GM12878 (cell line): ENCODE results near the gene PRKCD. TPM values are rescaled to one million over a fixed set of nuclear protein-coding genes. Genes with fewer than 3 reads are reported as not detected.

ENCODE experiments used
- ATAC-seq: fragments of 200-7000 bp; cut with Tn5 transposase; 3 replicates; pipeline ENCODE4 v1.9.1; 2020; ENCODE audit warnings: mild to moderate bottlenecking, moderate library complexity
- BruUV-seq: library from RNA; stranded (reverse); fragments of 400-500 nt; replicated peaks from 2 replicates; lab custom pipeline; 2021; lab: Mats Ljungman, UMichigan
- CTCF ChIA-PET: fragments of 300-600 bp; sonication (Branson Sonifier 250); formaldehyde crosslinking; extraction: SDS; loops from one replicate; lab custom pipeline; 2021; ENCODE audit warnings: inconsistent platforms; lab: Yijun Ruan, JAX
- POLR2A ChIA-PET: fragments of 350-600 bp; formaldehyde crosslinking; extraction: SDS; loops from one replicate; lab custom pipeline; 2021; ENCODE audit warnings: inconsistent platforms; lab: Charles Lee
- RAD21 ChIA-PET: fragments of 300-600 bp; sonication (Branson Sonifier 250); formaldehyde crosslinking; loops from one replicate; lab custom pipeline; 2023; ENCODE audit warnings: antibody characterized with exemption; ENCODE audit not compliant: unreplicated experiment; lab: Charles Lee
- SMC1A ChIA-PET: fragments of 300-600 bp; sonication (Branson Sonifier 250); formaldehyde crosslinking; loops from one replicate; lab custom pipeline; 2023; ENCODE audit not compliant: unreplicated experiment, uncharacterized antibody; lab: Charles Lee
- DNase-seq: peaks from one replicate; pipeline ENCODE4 v3.0.0-alpha.2; 2011; ENCODE audit warnings: low read depth, low spot score
- FAIRE-seq: peaks from 3 replicates; lab custom pipeline; 2011; peaks lifted over from hg19 to GRCh38; lab: Jason Lieb, UNC
- H2AFZ ChIP-seq: 2 replicates; pipeline ENCODE4 v1.6.0; 2011; ENCODE audit warnings: low read depth, low read length, control low read depth; ENCODE audit not compliant: control insufficient read depth
- H3K27ac ChIP-seq: 2 replicates; pipeline ENCODE4 v1.5.1; 2011; ENCODE audit warnings: control low read depth; ENCODE audit not compliant: control insufficient read depth, insufficient read depth
- H3K27me3 ChIP-seq, 2 experiments: replicated peaks in 1 of 2; 2 replicates each; pipeline versions ENCODE4 v1.6.0 to v1.6.1; 2011; ENCODE audit warnings: low read length in 1 of 2; ENCODE audit not compliant: control insufficient read depth in 2 of 2, insufficient read depth in 2 of 2
- H3K36me3 ChIP-seq, 2 experiments: 2 replicates each; pipeline ENCODE4 v1.5.1; 2011; ENCODE audit warnings: low read length in 1 of 2; ENCODE audit not compliant: control insufficient read depth in 2 of 2, insufficient read depth in 2 of 2
- H3K4me1 ChIP-seq: 2 replicates; pipeline ENCODE4 v1.6.1; 2011; ENCODE audit warnings: mild to moderate bottlenecking, low read length, moderate library complexity, mixed read lengths; ENCODE audit not compliant: control insufficient read depth, insufficient read depth
- H3K4me2 ChIP-seq: 2 replicates; pipeline ENCODE4 v1.6.0; 2011; ENCODE audit warnings: control low read depth; ENCODE audit not compliant: control insufficient read depth, insufficient read depth
- H3K4me3 ChIP-seq: fragments of 200-600 bp; sonication (generic); 2 replicates; pipeline ENCODE4 v1.5.1; 2016
- H3K79me2 ChIP-seq: 2 replicates; pipeline ENCODE4 v1.6.0; 2011; ENCODE audit warnings: low read length; ENCODE audit not compliant: control insufficient read depth, insufficient read depth
- H3K9ac ChIP-seq: 2 replicates; pipeline ENCODE4 v1.8.0; 2011; ENCODE audit warnings: low read length, control low read depth, mixed read lengths; ENCODE audit not compliant: control insufficient read depth, insufficient read depth
- H3K9me3 ChIP-seq: replicated peaks from 3 replicates; pipeline ENCODE4 v1.5.1; 2011; ENCODE audit warnings: mild to moderate bottlenecking, low read length; ENCODE audit not compliant: control insufficient read depth, insufficient read depth
- H4K20me1 ChIP-seq: 2 replicates; pipeline ENCODE4 v1.6.0; 2011; ENCODE audit not compliant: control insufficient read depth, insufficient read depth
- BHLHE40 ChIP-seq, 2 experiments: fragments of 450-650 bp in 1 of 2; IDR thresholded peaks; 2 replicates each; pipeline ENCODE4 v1.6.1; 2011 to 2017; ENCODE audit warnings: low read depth in 2 of 2, borderline replicate concordance in 1 of 2, improper control_type of control experiment in 1 of 2, low read length in 1 of 2, mild to moderate bottlenecking in 1 of 2
- CBX5 ChIP-seq: sonication (generic); IDR thresholded peaks from 2 replicates; pipeline ENCODE4 v1.6.1; 2016; ENCODE audit warnings: low read depth, moderate library complexity, mild to moderate bottlenecking, inconsistent platforms
- CREB1 ChIP-seq: IDR thresholded peaks from 2 replicates; pipeline ENCODE4 v1.6.1; 2012; ENCODE audit warnings: low read depth, mild to moderate bottlenecking, inconsistent platforms
- KLF5 ChIP-seq: fragments of 450-650 bp; IDR thresholded peaks from 2 replicates; pipeline ENCODE4 v1.6.1; 2014; ENCODE audit warnings: mild to moderate bottlenecking; ENCODE audit not compliant: partially characterized antibody
- MXI1 ChIP-seq: fragments of 150-350 bp; IDR thresholded peaks from 2 replicates; pipeline ENCODE4 v1.6.1; 2011; ENCODE audit warnings: low read depth, mild to moderate bottlenecking, inconsistent platforms, low read length, improper control_type of control experiment
- NFIC ChIP-seq: IDR thresholded peaks from 2 replicates; pipeline ENCODE4 v1.6.1; 2012; ENCODE audit warnings: low read depth, mild to moderate bottlenecking, inconsistent platforms, low read length, moderate library complexity
- NFYB ChIP-seq: IDR thresholded peaks from 2 replicates; pipeline ENCODE4 v1.6.1; 2011; ENCODE audit warnings: low read depth, mild to moderate bottlenecking, low read length, improper control_type of control experiment, moderate library complexity; ENCODE audit not compliant: insufficient read depth
- NR2C2 ChIP-seq: IDR thresholded peaks from 2 replicates; pipeline ENCODE4 v1.6.1; 2011; ENCODE audit warnings: borderline replicate concordance, low read depth; ENCODE audit not compliant: control insufficient read depth, insufficient read length
- POLR2AphosphoS2 ChIP-seq: IDR thresholded peaks from 2 replicates; pipeline ENCODE4 v1.6.1; 2011; ENCODE audit warnings: low read depth, mild to moderate bottlenecking, low read length, improper control_type of control experiment, moderate library complexity
- SUZ12 ChIP-seq: fragments of 200-600 bp; sonication (generic); IDR thresholded peaks from one replicate; pipeline ENCODE4 v1.6.1; 2018; ENCODE audit warnings: antibody characterized with exemption, mild to moderate bottlenecking; ENCODE audit not compliant: unreplicated experiment
- TARDBP ChIP-seq: IDR thresholded peaks from 2 replicates; pipeline ENCODE4 v1.6.1; 2016; ENCODE audit warnings: borderline replicate concordance
- USF1 ChIP-seq: IDR thresholded peaks from 2 replicates; pipeline ENCODE4 v1.6.1; 2011; ENCODE audit warnings: borderline replicate concordance, low read depth, mild to moderate bottlenecking, moderate library complexity, mixed read lengths, low read length; ENCODE audit not compliant: insufficient read depth; ENCODE audit errors: extremely low read length
- ZBTB33 ChIP-seq: fragments of 450-650 bp; IDR thresholded peaks from 2 replicates; pipeline ENCODE4 v1.6.1; 2017; ENCODE audit warnings: mild to moderate bottlenecking
- WGBS: methylation state at CpG from one replicate; pipeline ENCODE4 v1.1.6; 2016; ENCODE audit warnings: low lambda C conversion rate; ENCODE audit not compliant: insufficient replicate concordance, insufficient coverage; ENCODE audit errors: missing lambda C conversion rate; 5-methylcytosine and 5-hydroxymethylcytosine counted together
- in situ Hi-C: fragments of 300-500 bp; cut with MboI; formaldehyde crosslinking; loops from 9 replicates; pipeline ENCODE4 v1.14.3; 2018; ENCODE audit warnings: mixed read lengths
- intact Hi-C: fragments of 100-400 bp; cut with micrococcal nuclease; formaldehyde crosslinking; loops from one replicate; pipeline ENCODE4 v1.14.2; 2022; ENCODE audit not compliant: unreplicated experiment
- polyA plus RNA-seq, 11 experiments: library from polyadenylated mRNA; depleted of rRNA in 4 of 11; unstranded in 6 of 11; stranded (reverse) in 5 of 11; fragments of >200 nt; fragmentation: Nextera tagmentation in 4 of 11; fragmentation: Illumina TruSeq in 1 of 11; extraction: Ambion mirVana in 4 of 11; extraction: Trizol in 1 of 11; gene quantifications; 1 replicate in 1 of 11; 2 replicates in 10 of 11; pipeline versions ENCODE4 v1.2.1 to v1.2.3, GENCODE V29; 2011 to 2016; ENCODE audit warnings: inconsistent platforms in 2 of 11, missing spikeins in 2 of 11, low read depth in 1 of 11
- total RNA-seq, 4 experiments: library from RNA; depleted of rRNA in 3 of 4; stranded (reverse); fragments of >200 nt in 3 of 4; fragmentation: Illumina TruSeq in 1 of 4; extraction: Trizol in 1 of 4; gene quantifications; 2 replicates each; pipeline versions ENCODE4 v1.2.1 to v1.2.3, GENCODE V29; 2013 to 2021

PRKCD gene
- total and polyA plus RNA-seq, 10 of the 15 experiments (the other 5 are each of a cell fraction or from before 2014, with no cell fraction given): 10.0 to 114 (median 42.4) TPM

- no peak for FAIRE-seq
- Histone ChIP-seq H3K79me2 (no peaks in the 10 kb centered on the region), H3K36me3 (no peaks in the 10 kb centered on the region), H3K27me3 (no peaks in the 10 kb centered on the region), H3K4me3 (no peak overlapping the region), H3K4me1 (peaks cover 13% of the 10 kb centered on the region), H3K9ac (no peak overlapping the region), H2AFZ (no peak overlapping the region), H3K27ac (no peak overlapping the region), H4K20me1 (no peaks in the 10 kb centered on the region)
- RAD21 ChIA-PET: interaction anchor here (1.4 to 1.9 kb wide), 2 partner anchors 14 to 31 kb away, joined by 4 to 7 read pairs; no protein-coding TSS in a partner anchor
- no peak for DNase-seq
- WGBS: 67% methylated on average over 3 of the region's 3 CpGs
- BruUV-seq: no TSS peak
- intact Hi-C loops: no loop called here
- ATAC-seq: no peak
- in situ Hi-C loops: no loop called here
- TF ChIP-seq CBX5: no peak
- TF ChIP-seq, all 136 proteins: peak for 0
- Histone ChIP-seq H3K4me2 (no peak overlapping the region), H3K9me3 (no peaks in the 10 kb centered on the region)
- ChIA-PET CTCF (interaction anchor here (1.4 to 6.6 kb wide), 4 partner anchors 11 to 50 kb away, joined by 3 to 63 read pairs (median 18); no protein-coding TSS in a partner anchor), SMC1A (interaction anchor here (1.0 to 8.6 kb wide), 3 partner anchors 11 to 46 kb away, joined by 3 to 65 read pairs (median 4); no protein-coding TSS in a partner anchor), POLR2A (interaction anchor here (0.8 to 3.0 kb wide), 4 partner anchors 8 to 15 kb away, joined by 3 to 20 read pairs (median 4); partner anchors contain the start of gene PRKCD)
Observed at GRCh38 chr3:53145713-53146080, 15.3 kb upstream of the PRKCD start.

GRCh38 chr3:53146319-53146891 lies 14.6 kb upstream of the PRKCD start:
- no peak overlapping the region for H3K27ac ChIP-seq
- ATAC-seq (no peak), DNase-seq (no peak), FAIRE-seq (no peak)
- ChIA-PET RAD21 (interaction anchor here (1.3 to 2.3 kb wide), 4 partner anchors 13 to 24 kb away, joined by 4 to 8 read pairs (median 6); no protein-coding TSS in a partner anchor), POLR2A (interaction anchor here (0.7 to 2.1 kb wide), 2 partner anchors 9 to 14 kb away, joined by 3 to 9 read pairs; partner anchors contain the start of gene PRKCD), CTCF (interaction anchor here (1.2 to 6.6 kb wide), 7 partner anchors 10 to 49 kb away, joined by 3 to 63 read pairs (median 10); no protein-coding TSS in a partner anchor), SMC1A (interaction anchor here (0.9 to 8.6 kb wide), 3 partner anchors 12 to 45 kb away, joined by 4 to 65 read pairs (median 4); no protein-coding TSS in a partner anchor)
- no peaks in the 10 kb centered on the region for H3K9me3 ChIP-seq
- H4K20me1 ChIP-seq: no peaks in the 10 kb centered on the region
- H3K4me2 ChIP-seq: no peak overlapping the region
- intact Hi-C loops (no loop called here), in situ Hi-C loops (no loop called here)
- 51% methylated on average over 7 of the region's 7 CpGs for WGBS
- no peak overlapping the region for H2AFZ ChIP-seq
- BruUV-seq: no TSS peak
- H3K27me3 ChIP-seq: no peaks in the 10 kb centered on the region
- no peak overlapping the region for H3K9ac ChIP-seq
- no peaks in the 10 kb centered on the region for H3K36me3 ChIP-seq
- peaks cover 13% of the 10 kb centered on the region for H3K4me1 ChIP-seq
- no peaks in the 10 kb centered on the region for H3K79me2 ChIP-seq
- H3K4me3 ChIP-seq: no peak overlapping the region
- TF ChIP-seq NFIC (no peak), NR2C2 (no peak), SUZ12 (no peak), USF1 (no peak), ZBTB33 (no peak), TARDBP (no peak), KLF5 (no peak), POLR2AphosphoS2 (no peak), NFYB (no peak), MXI1 (no peak), BHLHE40 (IDR thresholded peaks at IDR 0.05; ENCODE audit: borderline replicate concordance in 1 of 2, low read depth in 2 of 2, low read length in 1 of 2) (no peak), CREB1 (no peak)
